NCI-H345 (cell line): ENCODE results near the gene SLC27A4.

Experiments
- DNase-seq: peaks from one replicate; lab custom pipeline; 2025; lab: John Stamatoyannopoulos, UW

The SLC27A4 gene

DNA sequence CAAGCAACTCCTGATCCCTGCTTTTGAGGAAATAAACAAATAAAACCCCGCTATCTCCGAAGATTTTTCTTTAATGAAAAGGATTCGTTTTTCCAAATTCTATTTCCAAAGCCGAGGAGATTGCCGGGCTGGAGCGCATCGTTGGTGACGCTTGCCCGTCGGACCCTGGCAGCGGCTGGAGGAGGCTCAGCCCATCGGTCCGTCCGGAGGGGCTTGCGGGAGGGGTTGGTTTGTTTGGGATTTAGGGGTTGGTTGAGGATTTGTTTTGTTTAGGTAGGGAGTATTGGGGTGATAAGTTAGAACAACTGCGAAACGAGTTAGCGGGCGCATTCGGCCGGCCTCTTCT, 51.6 kb downstream of the SLC27A4 start:
- no peak for DNase-seq

DNA sequence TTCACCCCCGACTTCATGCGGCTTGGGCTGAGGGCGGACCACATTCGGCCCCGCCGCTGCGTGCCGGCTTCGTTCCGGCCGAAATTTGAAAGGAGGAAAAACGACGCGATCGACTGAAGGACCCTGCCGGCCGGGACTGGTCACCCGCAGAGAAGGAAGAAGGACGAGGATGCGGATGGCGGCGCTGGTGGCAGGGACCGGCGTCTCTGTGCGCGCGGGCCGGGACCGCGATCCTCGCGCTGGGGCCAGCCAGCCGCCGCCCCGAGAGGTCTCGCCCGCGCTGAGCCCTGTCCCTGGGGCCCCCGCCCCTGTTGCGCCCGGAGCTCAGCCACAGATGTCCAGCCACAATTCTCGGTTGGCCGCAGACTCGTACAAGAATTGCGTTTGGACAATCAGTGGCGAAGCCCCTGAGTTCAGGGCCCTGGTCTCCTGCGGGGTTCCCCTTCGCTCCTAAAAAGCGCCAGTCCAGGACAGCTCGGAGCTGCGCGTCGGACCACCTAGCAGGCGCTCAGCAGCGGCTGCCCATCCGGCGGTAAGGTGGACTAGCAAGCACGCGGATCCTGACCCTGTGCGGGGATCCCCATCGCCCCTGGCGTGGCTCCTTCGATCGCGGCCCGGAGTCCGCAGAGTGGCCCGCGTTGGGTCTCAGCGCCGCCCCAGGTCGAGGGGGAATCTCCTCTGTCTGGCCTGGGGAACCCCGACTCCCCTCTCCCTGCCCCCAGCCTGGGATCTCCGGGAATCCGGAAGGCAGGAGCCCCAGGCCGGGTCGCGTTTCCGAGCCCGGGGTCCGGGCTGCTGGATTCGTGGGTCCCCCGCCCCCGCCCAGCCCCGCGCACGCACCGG, 52.2 kb downstream of the SLC27A4 start:
- DNase-seq = no peak

DNA sequence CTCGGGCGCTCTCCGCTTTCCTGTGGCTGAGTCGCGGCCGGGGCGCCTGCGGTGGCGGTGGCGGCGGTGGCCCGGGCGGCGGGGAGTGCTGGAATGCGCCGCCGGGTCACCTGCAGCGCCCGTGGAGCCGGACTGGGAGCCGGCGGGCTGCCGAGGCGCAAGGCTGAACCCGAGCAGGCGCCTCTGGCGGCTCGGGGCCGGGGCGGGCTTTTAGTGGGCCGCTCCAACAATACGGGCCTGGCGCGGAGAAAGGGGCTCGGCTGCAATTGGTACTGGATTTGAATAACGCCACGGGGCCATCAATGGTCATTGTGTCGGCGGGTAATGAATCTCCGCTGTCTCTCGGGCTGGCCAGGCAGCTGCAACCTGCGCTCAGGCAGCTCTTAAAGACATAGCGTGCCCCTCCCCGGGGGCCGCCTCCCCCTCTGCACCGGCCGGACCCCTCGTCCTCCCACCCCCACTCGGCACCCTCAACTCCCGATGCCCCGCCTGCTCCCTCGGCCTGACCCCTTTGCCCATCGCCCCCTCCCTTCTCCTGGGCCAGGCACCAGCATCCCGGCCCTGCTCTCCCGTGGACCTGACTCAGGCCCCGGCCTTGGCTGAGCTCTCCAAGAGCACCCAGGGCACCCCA, 52.9 kb downstream of the SLC27A4 start:
- DNase-seq = no peak

DNA sequence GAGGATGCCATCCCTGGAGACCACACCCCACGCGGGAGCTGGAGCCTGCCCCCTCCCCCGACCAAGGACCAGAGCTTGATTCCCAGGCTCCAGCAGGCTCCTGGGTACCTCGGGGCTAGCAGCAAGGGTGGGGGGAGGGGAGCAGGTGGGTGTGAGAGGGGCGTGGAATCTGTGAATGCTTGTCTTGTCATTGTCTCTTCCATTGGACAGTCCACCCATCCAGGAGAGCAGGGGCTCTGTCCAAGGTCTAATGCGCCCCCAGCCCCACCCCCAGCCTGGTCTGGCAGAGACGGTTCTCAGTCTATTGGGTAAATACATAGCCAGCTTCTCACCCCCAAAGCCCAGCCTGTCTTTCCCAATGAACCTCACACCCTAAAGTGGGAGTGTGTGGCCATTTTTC, 53.6 kb downstream of the SLC27A4 start:
- DNase-seq = no peak

DNA sequence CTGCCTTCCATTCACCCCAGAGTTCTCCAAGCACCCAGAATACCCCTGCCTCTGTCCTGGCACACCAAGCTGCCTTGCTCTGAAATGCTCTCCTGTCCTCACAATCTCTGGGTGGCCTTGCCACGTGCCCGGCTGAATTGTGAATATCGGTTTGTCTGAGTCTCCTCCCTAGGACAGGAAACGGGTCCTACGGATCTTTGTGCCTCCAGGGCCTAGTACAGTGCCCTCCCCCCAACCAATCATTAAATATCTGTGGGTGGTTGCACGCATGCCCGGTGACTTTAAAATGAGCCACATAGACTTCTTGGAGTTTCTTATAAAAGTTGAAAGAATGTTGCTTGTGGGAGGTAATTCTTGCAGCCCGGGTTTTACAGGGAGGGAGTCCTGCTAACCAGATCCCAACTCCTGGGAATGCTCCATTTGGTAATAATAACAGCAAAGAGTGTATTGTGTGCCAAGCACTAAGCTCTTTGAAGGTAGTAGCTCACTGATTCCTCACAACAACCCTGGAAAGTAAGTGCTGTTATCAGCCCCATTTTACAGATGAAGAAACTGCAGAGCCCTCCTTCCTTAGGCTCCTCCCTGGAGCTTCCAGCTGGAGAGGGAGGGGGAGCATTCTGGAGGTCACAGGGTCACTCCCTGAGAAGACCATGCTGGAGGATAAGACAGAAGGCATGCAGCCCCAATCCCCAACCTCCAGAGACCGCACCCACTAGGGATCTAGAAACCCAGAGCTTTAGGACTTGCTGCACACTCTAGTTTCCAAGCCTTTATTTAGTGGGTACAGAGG, 54.2 kb downstream of the SLC27A4 start:
- DNase-seq = no peak

GRCh38 chr9:128396970-128397613, 56.8 kb downstream of the SLC27A4 start:
- DNase-seq = no peak

GRCh38 chr9:128397831-128398230, 57.5 kb downstream of the SLC27A4 start:
- no peak for DNase-seq

- DNase-seq = no peak
Measured at GRCh38 chr9:128399861-128400260, 59.5 kb downstream of the SLC27A4 start.

GRCh38 chr9:128404560-128404959, 64.2 kb downstream of the SLC27A4 start:
- DNase-seq = no peak

DNA sequence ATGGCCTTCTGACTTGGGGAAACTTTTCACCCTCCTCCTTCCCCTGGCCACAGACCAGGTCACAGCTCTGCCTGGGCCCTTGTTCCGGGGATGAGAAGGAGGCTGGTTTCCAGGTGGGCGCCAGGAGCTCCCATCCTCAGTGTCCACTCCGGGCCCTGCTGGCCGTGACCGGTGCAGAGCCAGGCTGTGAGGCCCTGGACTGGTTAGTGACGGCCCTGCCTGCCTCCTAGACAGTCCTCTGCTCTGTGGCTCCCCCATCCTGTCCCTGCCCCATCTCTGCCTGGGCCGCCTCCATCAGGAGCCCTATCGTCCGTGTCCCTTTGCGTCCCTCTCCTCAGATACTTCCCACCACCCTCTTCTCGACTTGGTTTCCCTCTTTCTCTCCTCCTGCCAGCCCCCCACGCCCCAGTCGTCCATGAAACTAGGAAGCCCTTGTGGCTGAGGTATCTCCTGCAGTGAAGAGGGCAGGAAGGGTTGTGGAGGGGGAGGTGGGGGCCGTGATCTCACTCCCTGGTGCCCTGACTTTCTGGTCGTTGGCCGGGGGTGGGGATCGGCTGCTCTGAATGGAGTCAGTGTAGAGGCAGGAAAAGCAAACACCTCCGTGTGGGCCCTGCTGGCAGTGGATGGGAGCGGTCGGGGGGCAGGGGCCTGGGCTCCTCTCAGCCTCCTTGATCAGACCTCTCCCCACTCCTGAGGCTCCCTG, 64.9 kb downstream of the SLC27A4 start:
- no peak for DNase-seq

GRCh38 chr9:128405780-128406171, 65.4 kb downstream of the SLC27A4 start:
- DNase-seq = no peak

DNA sequence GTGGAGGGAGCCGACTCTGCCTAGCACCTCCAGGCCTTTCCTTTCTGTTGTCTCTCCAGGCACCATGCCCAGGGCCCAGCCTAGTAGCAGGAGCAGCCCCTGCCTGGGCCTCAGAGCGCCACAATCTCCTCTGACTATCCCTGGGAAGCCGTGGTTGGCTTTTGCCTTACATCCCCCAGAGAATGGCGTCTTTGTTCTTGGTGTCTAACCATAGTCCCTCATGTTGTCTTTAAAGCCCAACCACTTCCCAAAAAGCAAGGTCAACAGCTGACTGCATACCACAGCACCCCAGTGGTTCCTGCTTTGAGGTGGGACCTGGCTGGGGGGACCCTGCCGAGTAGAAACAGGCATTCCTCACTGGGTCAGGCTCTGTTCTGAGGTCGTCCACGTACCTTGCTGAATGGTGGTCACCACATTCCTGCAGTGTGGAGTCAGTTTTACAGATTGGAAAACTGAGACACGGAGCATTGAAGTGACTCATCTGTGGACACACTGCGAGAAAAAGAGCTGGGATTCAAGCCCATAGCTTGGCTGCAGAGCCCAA, 66.6 kb downstream of the SLC27A4 start:
- DNase-seq = no peak

- no peak for DNase-seq
Measured at GRCh38 chr9:128408963-128409431, 68.7 kb downstream of the SLC27A4 start.

DNA sequence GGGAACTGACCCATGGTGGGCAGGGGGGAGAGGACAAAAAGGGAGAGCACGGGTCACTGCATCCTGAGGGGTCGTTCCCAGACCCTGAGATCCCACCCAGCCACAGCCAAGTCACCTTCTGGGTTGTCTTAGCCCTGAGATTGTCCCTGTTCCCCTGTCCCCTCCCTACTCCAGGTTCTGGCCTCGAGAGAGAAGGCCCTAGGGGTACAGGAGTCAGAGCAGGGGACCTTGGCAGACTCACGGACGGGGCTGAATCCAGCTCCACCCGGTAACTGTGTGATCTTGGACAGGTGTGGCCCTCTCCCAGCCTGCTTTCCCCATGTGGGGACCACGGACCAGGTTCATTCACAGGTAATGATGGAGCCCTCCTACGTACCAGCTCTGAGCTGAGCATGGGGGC, 69.1 kb downstream of the SLC27A4 start:
- no peak for DNase-seq

- no peak for DNase-seq
Measured at GRCh38 chr9:128409978-128410377, 69.7 kb downstream of the SLC27A4 start.
